ENCODE measurements around the gene PIGU. TPM values are rescaled to one million over a fixed set of nuclear protein-coding genes. Genes with fewer than 3 reads are reported as not detected.

The PIGU gene
- total and polyA plus RNA-seq, 2 of the 13 experiments (the other 11 are each of a cell fraction or from before 2014, with no cell fraction given), result 45.5 to 231 TPM

DNA sequence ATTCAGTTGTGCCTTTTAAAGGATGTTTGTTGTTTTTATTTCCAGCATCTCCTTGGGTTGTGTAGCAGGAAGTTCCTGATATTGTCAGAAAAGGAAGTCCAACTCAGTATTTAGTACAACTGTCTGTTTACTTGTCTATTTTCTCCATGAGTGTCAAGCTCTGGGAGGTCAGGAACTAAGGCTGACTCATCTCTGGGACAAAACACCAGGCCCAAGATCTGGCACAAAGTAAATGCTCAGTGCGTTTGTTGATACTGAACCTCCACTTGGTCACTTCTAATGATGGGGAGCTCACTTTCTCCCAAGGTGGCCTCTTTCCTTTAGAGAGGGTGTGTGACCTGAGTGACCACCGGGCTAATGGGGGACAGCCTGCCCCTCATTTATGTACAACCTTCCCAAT lies 12.6 kb upstream of the PIGU start (continued):
- TF ChIP-seq, protein P1, sequence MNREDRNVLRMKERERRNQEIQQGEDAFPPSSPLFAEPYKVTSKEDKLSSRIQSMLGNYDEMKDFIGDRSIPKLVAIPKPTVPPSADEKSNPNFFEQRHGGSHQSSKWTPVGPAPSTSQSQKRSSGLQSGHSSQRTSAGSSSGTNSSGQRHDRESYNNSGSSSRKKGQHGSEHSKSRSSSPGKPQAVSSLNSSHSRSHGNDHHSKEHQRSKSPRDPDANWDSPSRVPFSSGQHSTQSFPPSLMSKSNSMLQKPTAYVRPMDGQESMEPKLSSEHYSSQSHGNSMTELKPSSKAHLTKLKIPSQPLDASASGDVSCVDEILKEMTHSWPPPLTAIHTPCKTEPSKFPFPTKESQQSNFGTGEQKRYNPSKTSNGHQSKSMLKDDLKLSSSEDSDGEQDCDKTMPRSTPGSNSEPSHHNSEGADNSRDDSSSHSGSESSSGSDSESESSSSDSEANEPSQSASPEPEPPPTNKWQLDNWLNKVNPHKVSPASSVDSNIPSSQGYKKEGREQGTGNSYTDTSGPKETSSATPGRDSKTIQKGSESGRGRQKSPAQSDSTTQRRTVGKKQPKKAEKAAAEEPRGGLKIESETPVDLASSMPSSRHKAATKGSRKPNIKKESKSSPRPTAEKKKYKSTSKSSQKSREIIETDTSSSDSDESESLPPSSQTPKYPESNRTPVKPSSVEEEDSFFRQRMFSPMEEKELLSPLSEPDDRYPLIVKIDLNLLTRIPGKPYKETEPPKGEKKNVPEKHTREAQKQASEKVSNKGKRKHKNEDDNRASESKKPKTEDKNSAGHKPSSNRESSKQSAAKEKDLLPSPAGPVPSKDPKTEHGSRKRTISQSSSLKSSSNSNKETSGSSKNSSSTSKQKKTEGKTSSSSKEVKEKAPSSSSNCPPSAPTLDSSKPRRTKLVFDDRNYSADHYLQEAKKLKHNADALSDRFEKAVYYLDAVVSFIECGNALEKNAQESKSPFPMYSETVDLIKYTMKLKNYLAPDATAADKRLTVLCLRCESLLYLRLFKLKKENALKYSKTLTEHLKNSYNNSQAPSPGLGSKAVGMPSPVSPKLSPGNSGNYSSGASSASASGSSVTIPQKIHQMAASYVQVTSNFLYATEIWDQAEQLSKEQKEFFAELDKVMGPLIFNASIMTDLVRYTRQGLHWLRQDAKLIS (CRISPR knock-in tag; IDR thresholded peaks at IDR 0.05), result no peak
- TF ChIP-seq, protein P2, sequence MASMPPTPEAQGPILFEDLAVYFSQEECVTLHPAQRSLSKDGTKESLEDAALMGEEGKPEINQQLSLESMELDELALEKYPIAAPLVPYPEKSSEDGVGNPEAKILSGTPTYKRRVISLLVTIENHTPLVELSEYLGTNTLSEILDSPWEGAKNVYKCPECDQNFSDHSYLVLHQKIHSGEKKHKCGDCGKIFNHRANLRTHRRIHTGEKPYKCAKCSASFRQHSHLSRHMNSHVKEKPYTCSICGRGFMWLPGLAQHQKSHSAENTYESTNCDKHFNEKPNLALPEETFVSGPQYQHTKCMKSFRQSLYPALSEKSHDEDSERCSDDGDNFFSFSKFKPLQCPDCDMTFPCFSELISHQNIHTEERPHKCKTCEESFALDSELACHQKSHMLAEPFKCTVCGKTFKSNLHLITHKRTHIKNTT (CRISPR knock-in tag; IDR thresholded peaks at IDR 0.05), result no peak
- TF ChIP-seq MEF2D (CRISPR knock-in tag; IDR thresholded peaks at IDR 0.05) (peak; percentile 45; the same call in 1 of the 2 replicates), ZNF24 (IDR thresholded peaks at IDR 0.05) (peak; percentile 72; the same call in 1 of the 2 replicates), PLSCR1 (CRISPR knock-in tag; IDR thresholded peaks at IDR 0.05; ENCODE audit: borderline replicate concordance) (no peak), GATAD2A (CRISPR knock-in tag; IDR thresholded peaks at IDR 0.05) (peak; percentile 52), SOX6 (IDR thresholded peaks at IDR 0.05) (no peak), SOX6 (CRISPR knock-in tag; IDR thresholded peaks at IDR 0.05) (peak; percentile 14; the same call in 1 of the 2 replicates), NR2C2 (CRISPR knock-in tag; IDR thresholded peaks at IDR 0.05; ENCODE audit: borderline replicate concordance) (no peak), FOXK1 (CRISPR knock-in tag; IDR thresholded peaks at IDR 0.05; ENCODE audit: borderline replicate concordance, low read depth) (peak; percentile 65; the same call in 1 of the 2 replicates), SNAI1 (CRISPR knock-in tag; IDR thresholded peaks at IDR 0.05; ENCODE audit: borderline replicate concordance) (no peak), FOXP1 (IDR thresholded peaks at IDR 0.05) (no peak), FOXP1 (CRISPR knock-in tag; IDR thresholded peaks at IDR 0.05) (peak; percentile 87), TBP (CRISPR knock-in tag; IDR thresholded peaks at IDR 0.05) (no peak), HOXA9 (CRISPR knock-in tag; IDR thresholded peaks at IDR 0.05; ENCODE audit: borderline replicate concordance) (no peak), KDM1A (CRISPR knock-in tag; IDR thresholded peaks at IDR 0.05) (peak; percentile 96), ZNF788 (CRISPR knock-in tag; IDR thresholded peaks at IDR 0.05; ENCODE audit: borderline replicate concordance) (no peak), ZNF441 (CRISPR knock-in tag; IDR thresholded peaks at IDR 0.05; ENCODE audit: borderline replicate concordance) (no peak), ZEB1 (IDR thresholded peaks at IDR 0.05; ENCODE audit: insufficient replicate concordance, low read depth) (no peak), ZNF484 (CRISPR knock-in tag; IDR thresholded peaks at IDR 0.05; ENCODE audit: borderline replicate concordance, low read depth) (no peak), ARID2 (CRISPR knock-in tag; IDR thresholded peaks at IDR 0.05; ENCODE audit: borderline replicate concordance) (no peak), RARA (CRISPR knock-in tag; IDR thresholded peaks at IDR 0.05) (peak; percentile 82), ZNF3 (CRISPR knock-in tag; IDR thresholded peaks at IDR 0.05) (peak; percentile 78; the same call in 1 of the 2 replicates)
- TF ChIP-seq, protein P3, sequence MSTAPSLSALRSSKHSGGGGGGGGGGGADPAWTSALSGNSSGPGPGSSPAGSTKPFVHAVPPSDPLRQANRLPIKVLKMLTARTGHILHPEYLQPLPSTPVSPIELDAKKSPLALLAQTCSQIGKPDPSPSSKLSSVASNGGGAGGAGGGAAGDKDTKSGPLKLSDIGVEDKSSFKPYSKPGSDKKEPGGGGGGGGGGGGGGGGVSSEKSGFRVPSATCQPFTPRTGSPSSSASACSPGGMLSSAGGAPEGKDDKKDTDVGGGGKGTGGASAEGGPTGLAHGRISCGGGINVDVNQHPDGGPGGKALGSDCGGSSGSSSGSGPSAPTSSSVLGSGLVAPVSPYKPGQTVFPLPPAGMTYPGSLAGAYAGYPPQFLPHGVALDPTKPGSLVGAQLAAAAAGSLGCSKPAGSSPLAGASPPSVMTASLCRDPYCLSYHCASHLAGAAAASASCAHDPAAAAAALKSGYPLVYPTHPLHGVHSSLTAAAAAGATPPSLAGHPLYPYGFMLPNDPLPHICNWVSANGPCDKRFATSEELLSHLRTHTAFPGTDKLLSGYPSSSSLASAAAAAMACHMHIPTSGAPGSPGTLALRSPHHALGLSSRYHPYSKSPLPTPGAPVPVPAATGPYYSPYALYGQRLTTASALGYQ (CRISPR knock-in tag; IDR thresholded peaks at IDR 0.05), result no peak
- TF ChIP-seq, protein P4, sequence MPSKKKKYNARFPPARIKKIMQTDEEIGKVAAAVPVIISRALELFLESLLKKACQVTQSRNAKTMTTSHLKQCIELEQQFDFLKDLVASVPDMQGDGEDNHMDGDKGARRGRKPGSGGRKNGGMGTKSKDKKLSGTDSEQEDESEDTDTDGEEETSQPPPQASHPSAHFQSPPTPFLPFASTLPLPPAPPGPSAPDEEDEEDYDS (CRISPR knock-in tag; IDR thresholded peaks at IDR 0.05), result 0 out of 2 replicates have a peak, but pooled peaks have one; percentile 34
